ENCODE results near the gene ODF2L. TPM values are rescaled to one million over a fixed set of nuclear protein-coding genes. Genes with fewer than 3 reads are reported as not detected.

The ODF2L gene
- total and polyA plus RNA-seq, 4 donors: 16.5 to 127 (median 71.4) TPM

DNA sequence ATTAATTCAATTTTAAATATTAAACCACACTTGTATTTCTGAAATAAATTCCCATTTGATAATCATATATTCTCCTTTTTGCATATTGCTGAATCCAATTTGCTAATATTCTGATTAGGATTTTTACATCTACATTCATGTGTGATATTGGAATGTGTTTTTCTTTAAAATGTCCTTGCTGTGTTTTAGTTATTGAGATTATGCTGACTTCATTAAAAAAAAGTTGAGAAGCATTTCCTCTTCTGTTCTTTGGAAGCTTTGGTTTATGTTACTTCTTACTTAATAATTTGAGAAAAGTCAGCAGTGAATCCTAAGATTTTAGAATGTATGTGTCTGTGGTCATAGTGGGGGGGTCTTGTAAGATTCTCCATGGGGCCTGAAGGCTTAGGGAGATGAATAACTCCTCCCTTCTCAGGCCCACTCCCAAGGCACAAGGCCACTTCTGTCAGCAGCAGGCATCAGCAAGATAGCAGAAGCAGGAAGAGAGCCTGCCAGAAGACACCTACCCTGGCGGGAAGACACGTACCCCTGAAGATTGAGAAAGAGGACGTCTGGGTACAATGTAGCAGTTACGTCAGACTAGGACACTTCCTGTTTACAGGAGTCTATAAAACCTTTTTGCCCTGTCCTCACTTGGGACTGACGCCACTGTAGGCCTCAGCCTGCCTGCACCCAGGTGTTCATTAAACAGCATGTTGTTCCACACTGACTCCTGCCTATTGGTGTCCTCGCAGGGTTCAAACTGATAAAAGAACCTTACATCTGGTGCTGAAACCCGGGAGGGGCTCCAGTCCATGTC lies 56.9 kb downstream of the ODF2L start:
- no peaks in the 10 kb centered on the region for H3K27me3 ChIP-seq (ENCODE audit: control insufficient read depth in 3 of 3, insufficient read depth in 3 of 3, low read length in 2 of 3)
- no peak overlapping the region for H3K4me3 ChIP-seq
- 36 to 50% methylated on average over 7 of the region's 7 CpGs for WGBS, 2 donors
- H3K4me1 ChIP-seq (ENCODE audit: control insufficient read depth in 5 of 5, insufficient read depth in 5 of 5, low read length in 5 of 5): peaks cover 0 to 6% (median 0%) of the 10 kb centered on the region in 5 donors
- DNase-seq (peak in 2 of 3 donors; percentile 27 to 61), ATAC-seq (ENCODE audit: insufficient read depth, low FRiP score) (no peak)
- H3K9ac ChIP-seq (ENCODE audit: insufficient read depth in 1 of 2, low read length in 2 of 2): no peak overlapping the region
- TF ChIP-seq, protein P1, sequence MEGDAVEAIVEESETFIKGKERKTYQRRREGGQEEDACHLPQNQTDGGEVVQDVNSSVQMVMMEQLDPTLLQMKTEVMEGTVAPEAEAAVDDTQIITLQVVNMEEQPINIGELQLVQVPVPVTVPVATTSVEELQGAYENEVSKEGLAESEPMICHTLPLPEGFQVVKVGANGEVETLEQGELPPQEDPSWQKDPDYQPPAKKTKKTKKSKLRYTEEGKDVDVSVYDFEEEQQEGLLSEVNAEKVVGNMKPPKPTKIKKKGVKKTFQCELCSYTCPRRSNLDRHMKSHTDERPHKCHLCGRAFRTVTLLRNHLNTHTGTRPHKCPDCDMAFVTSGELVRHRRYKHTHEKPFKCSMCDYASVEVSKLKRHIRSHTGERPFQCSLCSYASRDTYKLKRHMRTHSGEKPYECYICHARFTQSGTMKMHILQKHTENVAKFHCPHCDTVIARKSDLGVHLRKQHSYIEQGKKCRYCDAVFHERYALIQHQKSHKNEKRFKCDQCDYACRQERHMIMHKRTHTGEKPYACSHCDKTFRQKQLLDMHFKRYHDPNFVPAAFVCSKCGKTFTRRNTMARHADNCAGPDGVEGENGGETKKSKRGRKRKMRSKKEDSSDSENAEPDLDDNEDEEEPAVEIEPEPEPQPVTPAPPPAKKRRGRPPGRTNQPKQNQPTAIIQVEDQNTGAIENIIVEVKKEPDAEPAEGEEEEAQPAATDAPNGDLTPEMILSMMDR (IDR thresholded peaks at IDR 0.05; ENCODE audit: control extremely low read depth, extremely low read depth): no peak
- peaks cover 0 to 3% (median 0%) of the 10 kb centered on the region in 4 donors for H3K9me3 ChIP-seq (ENCODE audit: control insufficient read depth in 4 of 4, insufficient read depth in 3 of 4, low read length in 3 of 4)
- H3K36me3 ChIP-seq (ENCODE audit: control insufficient read depth in 4 of 4, insufficient read depth in 4 of 4, low read length in 4 of 4): no peaks in the 10 kb centered on the region
- no peak overlapping the region for H3K27ac ChIP-seq (ENCODE audit: low read depth in 1 of 2, low read length in 1 of 2)

DNA sequence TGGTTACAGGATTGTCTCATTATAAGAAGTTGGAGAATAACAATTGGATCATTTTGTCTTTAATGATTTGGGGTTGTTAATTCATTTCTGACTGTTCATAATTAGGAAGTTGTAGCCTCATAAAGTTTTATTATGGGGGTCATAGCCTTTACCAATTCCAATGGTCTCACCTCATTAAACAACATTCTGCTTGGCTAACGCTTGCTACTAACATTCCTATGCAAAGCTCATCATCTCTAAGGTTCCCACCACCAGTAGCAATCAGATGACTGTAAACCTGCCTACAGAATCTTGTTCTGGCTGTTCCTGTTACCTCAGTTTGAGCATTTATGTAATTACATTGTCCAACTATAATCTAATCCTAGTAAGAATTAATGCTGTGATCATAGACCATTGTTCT lies 60.2 kb downstream of the ODF2L start:
- H3K9ac ChIP-seq (ENCODE audit: insufficient read depth in 1 of 2, low read length in 2 of 2): no peak overlapping the region
- no peaks in the 10 kb centered on the region for H3K36me3 ChIP-seq (ENCODE audit: control insufficient read depth in 4 of 4, insufficient read depth in 4 of 4, low read length in 4 of 4)
- TF ChIP-seq, protein P1 (IDR thresholded peaks at IDR 0.05; ENCODE audit: control extremely low read depth, extremely low read depth): no peak
- no peak overlapping the region for H3K27ac ChIP-seq (ENCODE audit: low read depth in 1 of 2, low read length in 1 of 2)
- H3K9me3 ChIP-seq (ENCODE audit: control insufficient read depth in 4 of 4, insufficient read depth in 3 of 4, low read length in 3 of 4): peaks cover 0 to 3% (median 0%) of the 10 kb centered on the region in 4 donors
- DNase-seq (no peak), ATAC-seq (ENCODE audit: insufficient read depth, low FRiP score) (no peak)
- H3K4me1 ChIP-seq (ENCODE audit: control insufficient read depth in 5 of 5, insufficient read depth in 5 of 5, low read length in 5 of 5): peaks cover 0 to 6% (median 0%) of the 10 kb centered on the region in 5 donors
- no peak overlapping the region for H3K4me3 ChIP-seq
- 72 to 85% methylated on average over 1 of the region's 1 CpG for WGBS, 2 donors
- H3K27me3 ChIP-seq (ENCODE audit: control insufficient read depth in 3 of 3, insufficient read depth in 3 of 3, low read length in 2 of 3): no peaks in the 10 kb centered on the region

DNA sequence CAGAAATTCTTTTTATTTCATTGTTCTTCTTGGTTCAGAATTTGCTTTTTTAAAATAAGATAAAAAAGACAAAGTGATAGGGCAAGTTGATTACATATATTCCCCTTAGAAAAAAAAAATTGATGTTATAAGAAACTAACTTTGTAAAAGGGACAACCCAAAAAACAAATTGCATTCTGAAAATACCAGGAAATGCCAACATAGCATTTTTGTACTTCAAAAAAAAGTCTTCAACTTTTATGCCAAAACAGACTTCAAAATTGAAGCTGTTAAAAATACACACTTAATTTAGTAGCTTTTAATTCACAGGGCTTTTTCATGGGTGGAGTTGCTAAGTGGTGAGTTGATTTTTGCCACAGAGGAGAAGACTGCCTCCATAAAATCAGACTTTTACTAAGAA lies 70.9 kb downstream of the ODF2L start:
- Histone ChIP-seq H3K27ac (ENCODE audit: low read depth in 1 of 2, low read length in 1 of 2) (no peak overlapping the region), H3K4me3 (no peak overlapping the region), H3K9ac (ENCODE audit: insufficient read depth in 1 of 2, low read length in 2 of 2) (no peak overlapping the region), H3K36me3 (ENCODE audit: control insufficient read depth in 4 of 4, insufficient read depth in 4 of 4, low read length in 4 of 4) (peaks cover 0 to 2% (median 0%) of the 10 kb centered on the region in 4 donors), H3K4me1 (ENCODE audit: control insufficient read depth in 5 of 5, insufficient read depth in 5 of 5, low read length in 5 of 5) (peaks cover 0 to 6% (median 3%) of the 10 kb centered on the region in 5 donors), H3K27me3 (ENCODE audit: control insufficient read depth in 3 of 3, insufficient read depth in 3 of 3, low read length in 2 of 3) (no peaks in the 10 kb centered on the region), H3K9me3 (ENCODE audit: control insufficient read depth in 4 of 4, insufficient read depth in 3 of 4, low read length in 3 of 4) (peaks cover 0 to 2% (median 0%) of the 10 kb centered on the region in 4 donors)
- DNase-seq (no peak), ATAC-seq (ENCODE audit: insufficient read depth, low FRiP score) (no peak)
- TF ChIP-seq, protein P1 (IDR thresholded peaks at IDR 0.05; ENCODE audit: control extremely low read depth, extremely low read depth): no peak

Data from lung (tissue), 12 donors.